Measurements from ENCODE around the gene TBX15. TPM values are rescaled to one million over a fixed set of nuclear protein-coding genes. Genes with fewer than 3 reads are reported as not detected.

TBX15 gene
- total and polyA plus RNA-seq, 2 experiments from 2014 or later: not detected

DNA sequence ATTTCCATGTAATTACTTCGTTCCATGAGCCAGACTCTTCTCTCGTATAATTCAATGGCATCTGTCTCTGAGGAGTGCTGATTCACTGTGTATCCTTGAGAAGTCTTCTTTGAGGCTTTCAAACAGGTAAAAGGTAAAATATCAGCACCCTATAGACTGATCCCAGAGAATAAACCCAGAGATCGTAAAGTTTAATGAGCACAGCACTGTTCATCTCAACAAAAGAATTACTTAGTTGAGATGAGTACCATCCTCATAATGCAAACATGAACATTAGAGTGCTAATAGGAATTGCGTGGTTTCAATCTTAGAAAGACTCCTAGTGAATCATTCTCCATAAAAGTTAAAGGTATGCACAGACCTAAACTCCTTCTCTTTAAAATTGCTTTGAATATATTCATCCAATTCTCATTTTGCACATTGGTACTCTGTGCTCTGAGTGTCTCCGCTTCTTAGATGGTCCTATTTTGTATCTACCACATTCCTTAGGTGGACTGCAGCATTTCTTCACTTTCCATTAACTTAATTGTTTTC, 97.2 kb downstream of the TBX15 start:
- TF ChIP-seq, protein P1, sequence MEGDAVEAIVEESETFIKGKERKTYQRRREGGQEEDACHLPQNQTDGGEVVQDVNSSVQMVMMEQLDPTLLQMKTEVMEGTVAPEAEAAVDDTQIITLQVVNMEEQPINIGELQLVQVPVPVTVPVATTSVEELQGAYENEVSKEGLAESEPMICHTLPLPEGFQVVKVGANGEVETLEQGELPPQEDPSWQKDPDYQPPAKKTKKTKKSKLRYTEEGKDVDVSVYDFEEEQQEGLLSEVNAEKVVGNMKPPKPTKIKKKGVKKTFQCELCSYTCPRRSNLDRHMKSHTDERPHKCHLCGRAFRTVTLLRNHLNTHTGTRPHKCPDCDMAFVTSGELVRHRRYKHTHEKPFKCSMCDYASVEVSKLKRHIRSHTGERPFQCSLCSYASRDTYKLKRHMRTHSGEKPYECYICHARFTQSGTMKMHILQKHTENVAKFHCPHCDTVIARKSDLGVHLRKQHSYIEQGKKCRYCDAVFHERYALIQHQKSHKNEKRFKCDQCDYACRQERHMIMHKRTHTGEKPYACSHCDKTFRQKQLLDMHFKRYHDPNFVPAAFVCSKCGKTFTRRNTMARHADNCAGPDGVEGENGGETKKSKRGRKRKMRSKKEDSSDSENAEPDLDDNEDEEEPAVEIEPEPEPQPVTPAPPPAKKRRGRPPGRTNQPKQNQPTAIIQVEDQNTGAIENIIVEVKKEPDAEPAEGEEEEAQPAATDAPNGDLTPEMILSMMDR (IDR thresholded peaks at IDR 0.05; ENCODE audit: low read depth, low read length): no peak
- DNase-seq (ENCODE audit: low read depth in 1 of 2, low spot score in 1 of 2): no peak

DNA sequence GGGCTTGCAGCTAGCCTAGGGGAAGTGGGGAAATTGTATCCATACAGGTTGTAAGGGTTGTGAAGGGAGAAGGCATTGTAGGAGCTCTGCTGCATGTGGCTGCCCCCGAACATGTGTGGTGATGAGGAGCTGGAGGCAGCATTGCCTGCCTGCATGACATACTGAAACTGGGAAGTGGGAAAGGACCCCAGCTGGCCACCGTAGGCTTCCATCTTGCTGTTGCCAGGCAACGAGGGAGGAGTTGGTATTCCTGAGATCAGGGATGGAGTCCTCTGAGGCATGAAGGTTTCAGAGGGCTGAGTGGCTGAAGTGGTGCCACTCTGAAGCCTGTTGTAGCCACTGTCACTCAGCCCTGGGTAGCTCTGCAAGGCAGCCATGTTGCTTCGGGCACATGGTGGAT, 103.2 kb downstream of the TBX15 start:
- Histone ChIP-seq H3K4me3 (no peak overlapping the region), H3K9me3 (ENCODE audit: low read depth) (no peaks in the 10 kb centered on the region), H3K4me1 (ENCODE audit: low read depth) (no peaks in the 10 kb centered on the region), H3K27me3 (no peaks in the 10 kb centered on the region), H3K36me3 (no peaks in the 10 kb centered on the region), H3K27ac (no peak overlapping the region)
- TF ChIP-seq, protein P1 (IDR thresholded peaks at IDR 0.05; ENCODE audit: low read depth, low read length): no peak
- DNase-seq (ENCODE audit: low read depth in 1 of 2, low spot score in 1 of 2): no peak

More for the DNA sequence above, 97.2 kb downstream of the TBX15 start:
- Histone ChIP-seq H3K4me3 (no peak overlapping the region), H3K36me3 (no peaks in the 10 kb centered on the region), H3K4me1 (ENCODE audit: low read depth) (no peaks in the 10 kb centered on the region), H3K9me3 (ENCODE audit: low read depth) (no peaks in the 10 kb centered on the region), H3K27ac (no peak overlapping the region), H3K27me3 (no peaks in the 10 kb centered on the region)

DNA sequence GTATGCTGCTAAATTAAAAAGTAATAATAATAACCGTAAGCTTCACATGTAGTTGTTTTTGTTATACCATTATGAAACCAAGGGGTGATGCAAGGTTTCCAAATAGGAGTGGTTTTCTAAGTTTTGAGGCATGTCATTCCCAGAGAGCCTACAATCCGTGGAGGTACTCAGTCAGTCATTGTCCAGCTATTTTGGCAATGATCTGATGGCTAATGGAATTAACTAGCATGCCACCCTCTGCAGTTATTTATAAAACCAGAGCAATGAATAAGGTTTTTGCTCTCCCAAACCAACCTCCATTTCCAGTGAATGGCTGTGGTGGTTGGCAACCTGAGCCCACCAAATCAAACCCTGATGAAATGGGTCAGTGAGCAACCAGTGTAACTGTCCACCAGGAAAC, 106.4 kb downstream of the TBX15 start:
- no peaks in the 10 kb centered on the region for H3K27me3 ChIP-seq
- H3K4me3 ChIP-seq: no peak overlapping the region
- DNase-seq (ENCODE audit: low read depth in 1 of 2, low spot score in 1 of 2): no peak
- TF ChIP-seq, protein P1 (IDR thresholded peaks at IDR 0.05; ENCODE audit: low read depth, low read length): no peak
- no peaks in the 10 kb centered on the region for H3K9me3 ChIP-seq (ENCODE audit: low read depth)
- H3K36me3 ChIP-seq: no peaks in the 10 kb centered on the region
- no peaks in the 10 kb centered on the region for H3K4me1 ChIP-seq (ENCODE audit: low read depth)
- H3K27ac ChIP-seq: no peak overlapping the region

DNA sequence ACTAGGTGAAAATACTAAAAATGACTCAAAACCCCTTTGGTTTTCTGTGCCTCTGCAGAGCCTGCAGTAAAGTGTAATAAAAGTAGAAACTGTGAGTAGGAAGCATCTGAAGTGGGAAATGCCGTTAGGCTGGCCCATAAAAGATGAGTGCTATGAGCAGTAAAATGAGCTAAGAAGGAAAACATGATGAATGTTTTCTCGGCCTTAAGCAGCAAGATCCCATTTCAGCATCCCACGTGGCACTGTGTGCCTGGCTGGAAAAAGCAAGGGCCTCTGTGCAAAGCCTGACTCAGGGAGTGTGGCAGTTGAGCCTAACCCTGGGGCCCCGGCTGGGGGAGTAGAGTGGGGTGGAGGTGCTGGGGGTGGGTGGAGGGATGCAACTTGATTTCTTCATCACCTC, 109.5 kb downstream of the TBX15 start:
- no peak overlapping the region for H3K27ac ChIP-seq
- TF ChIP-seq, protein P1 (IDR thresholded peaks at IDR 0.05; ENCODE audit: low read depth, low read length): no peak
- no peaks in the 10 kb centered on the region for H3K36me3 ChIP-seq
- no peak for DNase-seq (ENCODE audit: low read depth in 1 of 2, low spot score in 1 of 2)
- no peaks in the 10 kb centered on the region for H3K9me3 ChIP-seq (ENCODE audit: low read depth)
- H3K27me3 ChIP-seq: no peaks in the 10 kb centered on the region
- no peaks in the 10 kb centered on the region for H3K4me1 ChIP-seq (ENCODE audit: low read depth)
- no peak overlapping the region for H3K4me3 ChIP-seq

DNA sequence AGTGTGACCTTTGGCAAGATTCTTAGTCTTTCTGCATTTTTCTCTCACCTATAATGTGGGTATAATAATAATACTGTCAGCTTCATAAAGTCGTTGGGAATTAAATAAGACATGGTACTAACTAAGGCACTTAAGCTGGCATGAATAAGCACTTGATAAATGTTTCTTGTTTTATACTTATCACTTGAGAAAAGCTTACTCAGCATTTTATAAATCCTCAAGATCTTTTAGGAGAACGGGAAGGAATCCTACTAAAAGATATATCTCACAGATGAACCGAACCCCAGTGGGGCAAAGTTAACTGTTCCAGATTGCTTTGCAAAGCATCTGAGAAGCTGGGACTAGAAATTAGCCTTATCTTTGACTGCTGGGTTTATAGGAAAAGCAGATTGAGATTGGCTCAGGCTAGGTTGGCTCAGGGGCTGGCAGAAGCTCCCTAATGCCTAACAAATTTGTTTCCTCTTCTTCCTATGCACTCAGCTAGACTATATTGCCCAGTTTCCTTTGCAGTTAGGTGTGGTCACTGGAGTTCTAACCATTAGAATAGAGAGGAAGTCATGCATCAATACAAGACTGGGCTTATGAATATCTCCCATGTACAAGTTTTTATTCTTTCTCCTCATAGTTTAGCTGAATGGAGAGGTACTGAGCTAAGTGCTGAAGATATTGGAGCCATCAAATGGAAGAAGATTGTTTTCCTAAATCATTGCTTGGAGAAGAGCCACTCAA, 110.3 kb downstream of the TBX15 start:
- Histone ChIP-seq H3K4me3 (no peak overlapping the region), H3K9me3 (ENCODE audit: low read depth) (no peaks in the 10 kb centered on the region), H3K27ac (no peak overlapping the region), H3K27me3 (no peaks in the 10 kb centered on the region), H3K36me3 (no peaks in the 10 kb centered on the region), H3K4me1 (ENCODE audit: low read depth) (no peaks in the 10 kb centered on the region)
- TF ChIP-seq, protein P1 (IDR thresholded peaks at IDR 0.05; ENCODE audit: low read depth, low read length): no peak
- no peak for DNase-seq (ENCODE audit: low read depth in 1 of 2, low spot score in 1 of 2)
